LNCaP clone FGC (cell line): ENCODE measurements around the gene RNF103.

Source experiments
- DNase-seq: peaks from one replicate; pipeline ENCODE4 v3.0.0-alpha.2; 2011; ENCODE audit warnings: low read depth
- H3K4me3 ChIP-seq: 2 replicates; pipeline ENCODE4 v1.5.1; 2011; ENCODE audit warnings: mild to moderate bottlenecking, low read depth, low read length, control low read depth
- TF ChIP-seq, protein P1 (sequence below): IDR thresholded peaks from 2 replicates; pipeline ENCODE4 v1.5.1; 2012; ENCODE audit warnings: mild to moderate bottlenecking; ENCODE audit not compliant: control insufficient read depth, insufficient read depth; ENCODE audit errors: extremely low read depth

RNF103 gene

DNA sequence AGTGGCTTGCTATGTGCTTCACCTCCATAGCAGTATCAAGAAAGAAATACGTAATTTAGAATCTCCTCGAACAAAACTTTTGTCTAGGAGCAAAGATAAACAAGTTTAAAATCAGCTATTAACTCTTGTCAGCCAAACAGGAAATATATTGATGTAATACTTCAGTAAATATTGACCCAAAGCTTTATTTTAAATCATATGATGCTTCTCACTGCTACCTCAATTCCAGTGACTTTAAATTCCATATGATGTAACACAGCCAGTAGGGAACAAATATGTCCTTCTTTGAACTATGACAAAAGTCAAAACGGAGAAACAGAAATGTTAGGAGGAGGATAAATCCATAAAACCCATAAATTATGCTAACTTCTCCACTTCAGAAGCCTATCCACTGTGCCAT is 7.2 kb downstream of the RNF103 start:
- no peak for DNase-seq
- H3K4me3 ChIP-seq: peak overlapping the region; percentile 14; the same call in 1 of the 2 replicates
- TF ChIP-seq, protein P1, sequence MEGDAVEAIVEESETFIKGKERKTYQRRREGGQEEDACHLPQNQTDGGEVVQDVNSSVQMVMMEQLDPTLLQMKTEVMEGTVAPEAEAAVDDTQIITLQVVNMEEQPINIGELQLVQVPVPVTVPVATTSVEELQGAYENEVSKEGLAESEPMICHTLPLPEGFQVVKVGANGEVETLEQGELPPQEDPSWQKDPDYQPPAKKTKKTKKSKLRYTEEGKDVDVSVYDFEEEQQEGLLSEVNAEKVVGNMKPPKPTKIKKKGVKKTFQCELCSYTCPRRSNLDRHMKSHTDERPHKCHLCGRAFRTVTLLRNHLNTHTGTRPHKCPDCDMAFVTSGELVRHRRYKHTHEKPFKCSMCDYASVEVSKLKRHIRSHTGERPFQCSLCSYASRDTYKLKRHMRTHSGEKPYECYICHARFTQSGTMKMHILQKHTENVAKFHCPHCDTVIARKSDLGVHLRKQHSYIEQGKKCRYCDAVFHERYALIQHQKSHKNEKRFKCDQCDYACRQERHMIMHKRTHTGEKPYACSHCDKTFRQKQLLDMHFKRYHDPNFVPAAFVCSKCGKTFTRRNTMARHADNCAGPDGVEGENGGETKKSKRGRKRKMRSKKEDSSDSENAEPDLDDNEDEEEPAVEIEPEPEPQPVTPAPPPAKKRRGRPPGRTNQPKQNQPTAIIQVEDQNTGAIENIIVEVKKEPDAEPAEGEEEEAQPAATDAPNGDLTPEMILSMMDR: no peak

DNA sequence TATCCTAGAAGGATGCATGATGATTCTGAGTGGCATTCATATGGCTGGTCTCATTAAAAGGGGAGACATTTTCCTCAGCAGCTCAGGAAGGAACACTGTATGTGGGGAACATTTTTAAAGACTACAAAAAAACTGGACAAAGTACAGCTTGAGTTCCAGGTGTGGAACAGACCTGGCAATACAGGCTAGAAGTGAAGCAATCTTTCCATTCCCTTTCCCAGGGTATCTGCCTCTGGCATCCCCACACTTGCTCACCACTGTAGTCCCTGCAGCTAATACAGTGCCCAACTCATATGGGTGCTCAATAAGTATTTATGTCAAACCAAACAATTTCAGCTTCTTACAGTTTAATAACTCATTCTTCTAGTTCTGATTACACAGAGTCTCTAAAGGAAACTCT is 8.1 kb downstream of the RNF103 start:
- TF ChIP-seq, protein P1: no peak
- no peak overlapping the region for H3K4me3 ChIP-seq
- DNase-seq: no peak

DNA sequence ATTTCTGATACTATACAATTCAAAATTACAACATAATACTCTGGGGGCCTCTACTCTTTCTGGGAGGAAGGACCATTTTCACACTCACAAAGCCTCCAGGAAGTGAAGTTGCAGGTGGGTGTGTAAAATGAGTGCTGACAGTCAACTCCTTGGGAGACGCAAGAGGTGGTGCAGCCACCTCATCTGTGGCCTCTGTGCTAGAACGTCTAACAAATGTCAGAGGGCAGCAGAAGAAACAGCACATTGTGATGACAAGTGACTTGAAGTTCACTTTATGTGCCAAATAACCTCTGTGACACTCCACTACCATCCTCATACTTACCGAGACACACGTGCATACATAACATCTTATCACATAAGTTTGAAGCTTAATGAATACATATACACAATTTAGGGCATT is 10.2 kb downstream of the RNF103 start:
- no peak overlapping the region for H3K4me3 ChIP-seq
- TF ChIP-seq, protein P1: no peak
- DNase-seq: no peak

DNA sequence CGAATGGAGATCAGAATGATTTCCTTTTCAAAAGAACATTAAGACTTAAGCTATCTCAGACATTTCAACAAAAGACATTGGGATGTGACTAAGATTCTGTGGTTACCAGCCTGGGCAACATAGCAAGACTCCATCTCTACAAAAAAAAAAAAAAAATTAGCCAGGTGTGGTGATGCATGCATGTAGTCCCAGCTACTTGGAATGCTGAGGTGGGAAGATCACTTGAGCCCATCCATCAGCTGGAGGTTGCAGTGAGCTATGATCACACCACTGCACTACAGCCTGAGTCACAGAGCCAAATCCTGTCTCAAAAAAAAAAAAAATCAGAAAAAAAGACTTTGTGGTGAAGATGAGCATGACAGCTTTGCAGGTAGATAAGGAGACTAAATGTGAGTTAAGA is 12.8 kb downstream of the RNF103 start:
- TF ChIP-seq, protein P1: no peak
- no peak for DNase-seq
- no peak overlapping the region for H3K4me3 ChIP-seq

DNA sequence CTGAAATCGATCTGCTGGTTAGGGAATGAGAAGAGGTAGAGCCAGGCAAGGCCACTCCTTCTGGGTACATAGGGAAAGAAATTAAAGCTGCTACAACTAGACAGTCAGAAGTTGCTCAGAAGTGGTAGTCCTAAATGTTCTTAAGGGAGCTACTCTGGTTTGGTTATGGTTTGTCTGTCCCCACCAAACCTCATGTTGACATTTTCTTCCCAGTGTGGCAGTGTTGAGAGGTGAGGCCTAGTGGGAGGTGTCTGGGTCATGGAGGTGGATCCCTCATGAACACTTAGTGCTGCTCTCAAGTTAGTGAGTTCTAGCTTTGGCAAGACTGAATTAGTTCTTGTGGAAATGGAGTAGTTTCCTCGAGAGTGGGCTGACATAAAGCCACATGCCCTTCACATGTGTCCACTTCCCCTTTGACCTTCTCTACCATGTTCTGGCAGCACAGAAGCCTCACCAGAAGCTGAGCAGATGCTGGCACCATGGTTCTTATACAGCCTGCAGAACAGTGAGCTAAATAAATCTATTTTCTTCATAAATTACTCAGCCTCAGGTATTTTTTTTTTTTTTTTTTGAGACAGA is 14.7 kb downstream of the RNF103 start:
- TF ChIP-seq, protein P1: no peak
- no peak for DNase-seq
- H3K4me3 ChIP-seq: no peak overlapping the region

DNA sequence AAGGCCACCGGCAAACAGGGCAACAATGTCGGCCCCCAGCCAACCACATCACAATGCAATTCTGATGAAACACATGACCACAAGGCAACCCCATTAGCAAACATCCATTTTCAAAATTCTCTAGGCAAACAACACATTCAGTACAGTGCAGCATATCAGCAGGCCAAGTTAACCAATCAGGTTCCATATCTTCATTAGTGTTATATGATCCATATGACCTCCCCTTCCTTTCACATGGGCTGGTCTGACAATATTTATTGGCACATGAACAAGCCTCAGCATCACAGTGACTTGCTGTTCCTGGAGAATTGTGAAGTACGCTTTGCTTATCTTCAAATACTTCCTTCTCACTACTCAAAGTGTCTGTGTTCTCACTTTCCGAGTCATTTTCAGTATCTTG is 19.8 kb downstream of the RNF103 start:
- DNase-seq: no peak
- H3K4me3 ChIP-seq: no peak overlapping the region
- TF ChIP-seq, protein P1: no peak

DNA sequence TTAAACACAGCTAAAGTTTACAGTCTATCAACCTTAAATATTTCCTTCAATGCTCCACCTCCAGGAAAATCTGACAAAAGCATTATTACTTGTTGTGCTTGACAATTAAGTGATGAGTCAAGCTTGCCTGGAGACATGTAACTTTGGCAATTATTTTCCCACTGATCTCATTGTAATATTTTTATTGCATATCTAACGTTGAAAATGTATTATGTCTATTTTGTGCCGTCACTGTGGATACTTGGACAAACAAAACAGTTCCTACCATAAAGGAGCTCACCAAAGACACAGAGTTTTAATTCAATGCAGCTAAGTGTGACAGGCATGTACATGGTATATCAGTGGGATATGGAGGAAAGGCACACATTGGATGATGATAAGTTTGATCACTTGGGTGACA is 24.7 kb downstream of the RNF103 start:
- no peak for DNase-seq
- TF ChIP-seq, protein P1: no peak
- H3K4me3 ChIP-seq: no peak overlapping the region
